Esophagus squamous epithelium (tissue), 5 donors: ENCODE data around the gene MYH8. TPM values are rescaled to one million over a fixed set of nuclear protein-coding genes. Genes with fewer than 3 reads are reported as not detected.
A peak's percentile ranks its signal among the peaks of the same experiment; 100 is the strongest.

ENCODE experiments used
- DNase-seq: peaks from one replicate; lab custom pipeline; 2025; lab: John Stamatoyannopoulos, UW
- H3K27ac ChIP-seq, 4 donors: fragments of 200-600 bp; sonication (generic); one replicate each; pipeline ENCODE4 v1.5.1; 2016 to 2019; ENCODE audit warnings: mild to moderate bottlenecking in 1 of 4
- H3K27me3 ChIP-seq, 4 donors: fragments of 200-600 bp; sonication (generic); 1 replicate in 3 of 4; 2 replicates in 1 of 4; pipeline versions ENCODE4 v1.5.1 to v1.6.0; 2017 to 2021; ENCODE audit warnings: antibody characterized with exemption in 1 of 4
- H3K36me3 ChIP-seq, 3 donors: fragments of 200-600 bp; sonication (generic); one replicate each; pipeline ENCODE4 v1.5.1; 2016 to 2019
- H3K4me1 ChIP-seq, 3 donors: fragments of 200-600 bp; sonication (generic); one replicate each; pipeline ENCODE4 v1.5.1; 2017 to 2019
- H3K4me3 ChIP-seq, 4 donors: fragments of 200-600 bp; sonication (generic); 1 replicate in 3 of 4; 2 replicates in 1 of 4; pipeline ENCODE4 v1.5.1; 2016 to 2019; ENCODE audit warnings: mild to moderate bottlenecking in 2 of 4, moderate library complexity in 1 of 4
- H3K9me3 ChIP-seq, 3 donors: fragments of 200-600 bp; sonication (generic); one replicate each; pipeline ENCODE4 v1.5.1; 2016 to 2019
- CTCF ChIP-seq, 6 experiments: fragments of 450-650 bp in 4 of 6; fragments of 200-600 bp in 2 of 6; sonication (generic) in 2 of 6; IDR thresholded peaks; one replicate each; pipeline ENCODE4 v1.5.1; 2016 to 2019; ENCODE audit warnings: antibody characterized with exemption in 6 of 6, mild to moderate bottlenecking in 4 of 6, moderate library complexity in 4 of 6
- POLR2A ChIP-seq, 4 donors: fragments of 450-650 bp; IDR thresholded peaks; one replicate each; pipeline ENCODE4 v1.6.1; 2017; ENCODE audit warnings: antibody characterized with exemption in 4 of 4, mild to moderate bottlenecking in 4 of 4, moderate library complexity in 3 of 4
- WGBS, 2 donors: methylation state at CpG; one replicate each; pipeline ENCODE4 v1.1.5; 2018; 5-methylcytosine and 5-hydroxymethylcytosine counted together
- intact Hi-C: fragments of 100-400 bp; cut with DNase I; formaldehyde crosslinking; loops from one replicate; pipeline ENCODE4 v1.15.0; 2022
- total RNA-seq, 4 donors: library from RNA; depleted of rRNA; stranded (reverse); fragments of >200 nt; gene quantifications; one replicate each; pipeline ENCODE4 v1.1.0, GENCODE V29; 2016
- donor health status: DM: yes; HTN: yes; CAD: no.

MYH8 gene
- total RNA-seq, 4 donors from 2014 or later, result not detected

GRCh38 chr17:10369239-10369638 lies 52.5 kb downstream of the MYH8 start:
- no peak overlapping the region for H3K4me3 ChIP-seq
- no peaks in the 10 kb centered on the region for H3K4me1 ChIP-seq
- TF ChIP-seq POLR2A (IDR thresholded peaks at IDR 0.05) (no peak), CTCF (IDR thresholded peaks at IDR 0.05) (no peak)
- no peaks in the 10 kb centered on the region for H3K36me3 ChIP-seq
- no peak for DNase-seq
- WGBS, 2 donors, result 40 to 65% methylated on average over 1 of the region's 1 CpG
- H3K27ac ChIP-seq, result no peak overlapping the region
- H3K9me3 ChIP-seq, result no peaks in the 10 kb centered on the region
- H3K27me3 ChIP-seq, result no peaks in the 10 kb centered on the region
- intact Hi-C loops, result no loop called here

GRCh38 chr17:10368561-10368960 lies 53.2 kb downstream of the MYH8 start:
- no peak for DNase-seq
- Histone ChIP-seq H3K27me3 (no peaks in the 10 kb centered on the region), H3K36me3 (no peaks in the 10 kb centered on the region), H3K9me3 (no peaks in the 10 kb centered on the region), H3K4me3 (no peak overlapping the region), H3K27ac (no peak overlapping the region), H3K4me1 (no peaks in the 10 kb centered on the region)
- TF ChIP-seq CTCF (IDR thresholded peaks at IDR 0.05) (no peak), POLR2A (IDR thresholded peaks at IDR 0.05) (no peak)
- intact Hi-C loops, result no loop called here
- 79 to 90% methylated on average over 3 of the region's 3 CpGs for WGBS, 2 donors

- H3K4me1 ChIP-seq, result no peaks in the 10 kb centered on the region
- intact Hi-C loops, result no loop called here
- H3K9me3 ChIP-seq, result no peaks in the 10 kb centered on the region
- no peaks in the 10 kb centered on the region for H3K27me3 ChIP-seq
- TF ChIP-seq POLR2A (IDR thresholded peaks at IDR 0.05), result no peak
- TF ChIP-seq CTCF (IDR thresholded peaks at IDR 0.05), result no peak
- no peak overlapping the region for H3K4me3 ChIP-seq
- no peak for DNase-seq
- H3K36me3 ChIP-seq, result no peaks in the 10 kb centered on the region
- H3K27ac ChIP-seq, result no peak overlapping the region
These were observed 61.2 kb downstream of the MYH8 start for GRCh38 chr17:10360578-10360977.

GRCh38 chr17:10357768-10358167 lies 64.0 kb downstream of the MYH8 start:
- TF ChIP-seq CTCF (IDR thresholded peaks at IDR 0.05) (peak in 4 of 6 experiments; percentile 3 to 23 (median 14)), POLR2A (IDR thresholded peaks at IDR 0.05) (no peak)
- 17 to 18% methylated on average over 4 of the region's 4 CpGs for WGBS, 2 donors
- no peaks in the 10 kb centered on the region for H3K4me1 ChIP-seq
- H3K9me3 ChIP-seq, result no peaks in the 10 kb centered on the region
- H3K27ac ChIP-seq, result no peak overlapping the region
- no peaks in the 10 kb centered on the region for H3K36me3 ChIP-seq
- H3K27me3 ChIP-seq, result no peaks in the 10 kb centered on the region
- intact Hi-C loops, result no loop called here
- H3K4me3 ChIP-seq, result no peak overlapping the region
- DNase-seq, result no peak

- Histone ChIP-seq H3K27me3 (no peaks in the 10 kb centered on the region), H3K27ac (no peak overlapping the region), H3K9me3 (no peaks in the 10 kb centered on the region), H3K4me1 (no peaks in the 10 kb centered on the region), H3K4me3 (no peak overlapping the region), H3K36me3 (no peaks in the 10 kb centered on the region)
- no peak for TF ChIP-seq POLR2A (IDR thresholded peaks at IDR 0.05)
- no peak for TF ChIP-seq CTCF (IDR thresholded peaks at IDR 0.05)
- intact Hi-C loops, result no loop called here
- DNase-seq, result no peak
- WGBS, 2 donors, result 63 to 72% methylated on average over 9 of the region's 9 CpGs
These were observed 67.1 kb downstream of the MYH8 start for GRCh38 chr17:10354651-10355050.
